ENCODE results near the gene SNX22.

SNX22 gene

DNA sequence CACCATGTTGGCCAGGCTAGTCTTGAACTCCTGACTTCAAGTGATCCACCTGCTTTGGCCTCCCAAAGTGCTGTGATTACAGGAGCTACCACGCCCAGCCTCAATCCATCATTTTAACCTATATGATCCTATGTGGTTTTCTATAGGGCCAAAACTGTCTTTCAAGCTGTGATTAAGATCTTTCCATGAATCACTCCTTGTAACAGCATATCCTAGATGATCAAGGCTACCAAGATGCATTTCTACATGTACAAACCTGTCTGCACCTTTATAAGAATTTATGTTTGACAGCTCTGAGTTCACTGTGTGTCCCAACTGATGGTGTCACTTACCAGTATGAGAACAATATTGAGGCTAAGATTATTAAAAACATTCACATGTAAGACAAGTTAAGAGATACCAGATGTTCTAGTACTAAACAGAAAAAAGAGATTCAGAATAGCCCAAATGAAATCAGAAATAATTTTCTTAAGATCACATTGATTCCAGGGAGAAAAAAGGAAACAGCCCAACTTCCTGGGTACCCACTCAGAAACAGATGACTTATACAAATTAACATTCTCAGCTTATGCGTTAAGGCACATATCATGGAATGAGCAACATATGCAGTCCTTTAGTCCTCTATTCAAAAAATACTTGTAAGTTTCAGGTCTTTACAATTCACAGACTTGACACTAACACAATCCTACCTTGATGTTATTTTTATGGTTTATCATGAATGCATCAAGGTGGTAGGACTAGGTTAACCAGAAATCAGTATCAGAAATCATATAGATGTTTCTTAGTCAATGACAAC, 36.1 kb downstream of the SNX22 start:
- H3K27me3 ChIP-seq (replicated peaks; ENCODE audit: control insufficient read depth, insufficient read depth, low read length): no peaks in the 10 kb centered on the region
- H3K9me3 ChIP-seq (ENCODE audit: control insufficient read depth, low read length): no peaks in the 10 kb centered on the region
- no peak overlapping the region for H3K4me3 ChIP-seq (ENCODE audit: low read length)
- H3K36me3 ChIP-seq (ENCODE audit: control insufficient read depth, insufficient read depth, low read length, severe bottlenecking): peaks cover 20% of the 10 kb centered on the region
- no peak overlapping the region for H3K9ac ChIP-seq (ENCODE audit: low read length)
- peaks cover 8% of the 10 kb centered on the region for H3K4me1 ChIP-seq (ENCODE audit: control insufficient read depth, insufficient read depth, low read length)
- peak; percentile 25 for DNase-seq (ENCODE audit: low read depth)

DNA sequence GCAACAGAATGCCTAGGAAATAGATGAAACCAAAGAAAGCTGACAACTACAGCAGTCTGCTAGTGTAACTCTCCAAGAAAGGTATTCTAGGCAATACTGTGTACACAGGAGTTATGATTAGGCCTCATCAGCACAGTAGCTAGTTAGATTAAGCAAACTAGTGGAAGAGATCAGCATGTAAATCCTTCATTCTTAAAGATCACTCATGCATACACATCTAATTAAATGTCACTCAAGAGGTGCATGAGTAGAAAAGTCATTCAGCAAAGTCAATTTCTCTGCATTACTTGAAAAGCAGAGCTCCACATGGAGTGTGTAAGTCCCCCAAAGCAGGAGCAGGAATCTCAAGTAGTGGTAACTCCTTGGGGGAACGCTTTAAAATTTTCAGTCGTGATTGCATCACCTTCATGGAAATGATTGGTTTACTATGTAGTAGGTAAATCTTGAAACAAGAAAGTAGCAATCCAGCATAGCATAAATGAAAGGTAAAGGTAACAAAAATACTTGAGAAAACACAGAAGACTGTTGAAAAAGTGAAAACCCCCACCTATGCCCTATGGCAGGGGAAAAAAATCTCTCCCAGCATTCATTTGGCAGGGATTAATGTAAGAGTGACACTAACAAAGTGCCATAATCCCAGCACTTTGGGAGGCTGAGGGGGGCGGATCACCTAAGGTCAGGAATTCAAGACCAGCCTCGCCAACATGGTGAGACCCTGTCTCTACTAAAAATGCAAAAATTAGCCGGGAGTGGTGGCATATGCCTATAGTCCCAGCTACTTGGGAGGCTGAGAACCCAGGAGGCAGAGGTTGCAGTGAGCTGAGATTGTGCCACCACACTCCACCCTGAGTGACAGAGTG, 40.7 kb downstream of the SNX22 start:
- Histone ChIP-seq H3K9me3 (ENCODE audit: control insufficient read depth, low read length) (no peaks in the 10 kb centered on the region), H3K27me3 (replicated peaks; ENCODE audit: control insufficient read depth, insufficient read depth, low read length) (no peaks in the 10 kb centered on the region), H3K4me3 (ENCODE audit: low read length) (no peak overlapping the region), H3K36me3 (ENCODE audit: control insufficient read depth, insufficient read depth, low read length, severe bottlenecking) (peaks cover 19% of the 10 kb centered on the region), H3K4me1 (ENCODE audit: control insufficient read depth, insufficient read depth, low read length) (peaks cover 5% of the 10 kb centered on the region), H3K9ac (ENCODE audit: low read length) (no peak overlapping the region)
- no peak for DNase-seq (ENCODE audit: low read depth)

DNA sequence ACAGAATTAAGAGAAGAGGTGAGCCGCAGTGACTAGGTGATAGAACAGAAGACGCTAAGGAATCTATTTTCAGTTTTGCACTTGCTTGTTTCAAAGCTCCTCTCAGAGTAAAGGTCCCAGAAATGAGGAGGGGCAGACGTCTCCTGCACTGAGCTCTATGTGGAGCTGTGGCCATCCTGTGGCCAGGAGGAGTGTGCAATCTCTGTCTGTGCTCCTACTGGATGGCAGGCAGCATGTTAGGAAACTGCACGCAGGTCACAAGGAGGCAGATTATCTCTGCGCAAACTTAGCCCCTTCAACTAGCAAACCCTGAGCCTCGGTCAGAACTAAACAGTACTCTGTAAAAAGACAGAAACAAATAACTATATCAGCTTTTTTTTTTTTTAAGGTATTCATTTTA, 42.4 kb downstream of the SNX22 start:
- Histone ChIP-seq H3K27me3 (replicated peaks; ENCODE audit: control insufficient read depth, insufficient read depth, low read length) (no peaks in the 10 kb centered on the region), H3K9me3 (ENCODE audit: control insufficient read depth, low read length) (no peaks in the 10 kb centered on the region), H3K4me1 (ENCODE audit: control insufficient read depth, insufficient read depth, low read length) (peaks cover 14% of the 10 kb centered on the region), H3K36me3 (ENCODE audit: control insufficient read depth, insufficient read depth, low read length, severe bottlenecking) (peaks cover 9% of the 10 kb centered on the region), H3K4me3 (ENCODE audit: low read length) (no peak overlapping the region), H3K9ac (ENCODE audit: low read length) (no peak overlapping the region)
- DNase-seq (ENCODE audit: low read depth): no peak

DNA sequence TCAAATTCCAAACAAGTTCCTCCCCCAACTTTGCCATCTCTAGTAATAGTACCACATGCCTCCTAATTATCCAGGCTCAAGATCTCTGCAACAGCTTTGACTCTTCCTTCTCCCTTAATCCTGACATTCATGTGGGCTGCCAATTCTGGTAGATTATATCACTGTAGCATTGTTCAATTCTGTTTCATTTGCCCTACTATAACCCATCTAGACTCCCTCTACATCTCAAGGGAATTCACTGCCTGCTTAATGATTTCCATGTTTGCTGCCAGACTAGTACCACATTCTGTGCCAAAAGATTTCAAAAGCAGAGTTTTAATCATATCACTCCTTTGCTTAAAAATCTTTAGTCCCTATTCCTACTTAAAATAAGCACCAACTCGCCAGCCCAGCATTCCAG, 45.9 kb downstream of the SNX22 start:
- Histone ChIP-seq H3K9ac (ENCODE audit: low read length) (no peak overlapping the region), H3K36me3 (ENCODE audit: control insufficient read depth, insufficient read depth, low read length, severe bottlenecking) (peaks cover 23% of the 10 kb centered on the region), H3K4me1 (ENCODE audit: control insufficient read depth, insufficient read depth, low read length) (peaks cover 14% of the 10 kb centered on the region), H3K9me3 (ENCODE audit: control insufficient read depth, low read length) (no peaks in the 10 kb centered on the region), H3K4me3 (ENCODE audit: low read length) (no peak overlapping the region), H3K27me3 (replicated peaks; ENCODE audit: control insufficient read depth, insufficient read depth, low read length) (no peaks in the 10 kb centered on the region)
- peak; percentile 87 for DNase-seq (ENCODE audit: low read depth)

DNA sequence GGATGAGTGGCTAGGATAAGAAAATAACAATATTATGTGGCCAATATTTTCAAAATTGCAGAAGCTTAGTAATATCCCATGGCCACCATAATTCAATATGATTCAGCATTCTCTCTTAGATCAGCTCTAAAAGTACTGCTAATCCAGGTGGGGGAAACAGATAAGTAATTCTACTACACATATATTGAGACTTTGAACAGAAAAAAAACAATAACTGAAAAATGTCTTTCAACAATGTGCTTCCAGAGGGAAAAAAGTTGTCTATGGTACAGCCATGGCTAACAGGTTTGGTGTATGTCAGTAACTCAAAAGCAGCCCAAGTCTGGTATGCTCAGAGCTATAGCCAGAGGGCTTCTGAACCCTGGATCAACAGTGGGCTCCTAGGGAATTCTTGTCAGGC, 53.7 kb downstream of the SNX22 start:
- Histone ChIP-seq H3K27me3 (replicated peaks; ENCODE audit: control insufficient read depth, insufficient read depth, low read length) (no peaks in the 10 kb centered on the region), H3K36me3 (ENCODE audit: control insufficient read depth, insufficient read depth, low read length, severe bottlenecking) (peaks cover 30% of the 10 kb centered on the region), H3K9ac (ENCODE audit: low read length) (no peak overlapping the region), H3K4me3 (ENCODE audit: low read length) (no peak overlapping the region), H3K4me1 (ENCODE audit: control insufficient read depth, insufficient read depth, low read length) (peaks cover 8% of the 10 kb centered on the region), H3K9me3 (ENCODE audit: control insufficient read depth, low read length) (no peaks in the 10 kb centered on the region)
- no peak for DNase-seq (ENCODE audit: low read depth)

All from adipocyte (in vitro differentiated cells).